GM12873 (cell line): Measurements from ENCODE around the gene RTEL1.

Experiments used
- CTCF ChIP-seq: IDR thresholded peaks from 2 replicates; pipeline ENCODE4 v1.5.1; 2012; ENCODE audit warnings: low read depth, mild to moderate bottlenecking, moderate library complexity, low read length, control low read depth; ENCODE audit not compliant: insufficient read depth; ENCODE audit errors: missing control alignments

RTEL1 gene

GRCh38 chr20:63711085-63711645 lies 53.1 kb downstream of the RTEL1 start:
- no peak for TF ChIP-seq CTCF

- no peak for TF ChIP-seq CTCF
Observed at GRCh38 chr20:63712191-63712590, 54.1 kb downstream of the RTEL1 start.

- TF ChIP-seq CTCF = no peak
Observed at GRCh38 chr20:63714858-63715257, 56.7 kb downstream of the RTEL1 start.

- no peak for TF ChIP-seq CTCF
Observed at GRCh38 chr20:63718996-63719395, 60.9 kb downstream of the RTEL1 start.

- no peak for TF ChIP-seq CTCF
Observed at GRCh38 chr20:63731410-63731809, 73.3 kb downstream of the RTEL1 start.

- no peak for TF ChIP-seq CTCF
Observed at GRCh38 chr20:63732118-63733095, 74.3 kb downstream of the RTEL1 start.

- no peak for TF ChIP-seq CTCF
Observed at GRCh38 chr20:63733117-63733516, 75.0 kb downstream of the RTEL1 start.
